ENCODE measurements around the gene ZBTB17.

DNA sequence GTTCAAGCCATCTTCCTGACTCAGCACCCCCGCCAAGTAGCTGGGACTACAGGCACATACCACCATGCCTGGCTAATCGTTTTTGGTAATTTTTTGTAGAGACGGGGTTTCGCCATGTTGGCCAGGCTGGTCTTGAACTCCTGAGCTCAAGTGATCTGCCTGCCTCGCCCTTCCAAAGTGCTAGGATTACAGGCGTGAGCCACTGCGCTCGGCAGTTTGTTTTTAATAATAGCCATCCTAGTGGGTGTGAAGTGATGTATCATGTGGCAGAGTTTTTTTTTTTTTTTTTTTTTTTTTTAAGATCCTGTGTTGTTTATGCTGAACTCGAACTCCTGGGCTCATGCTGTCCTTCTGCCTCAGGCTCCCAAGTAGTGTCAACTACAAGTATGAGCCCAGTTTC is 76.6 kb downstream of the ZBTB17 start:
- no peak for TF ChIP-seq MAZ (IDR thresholded peaks at IDR 0.05; ENCODE audit: borderline replicate concordance, low read depth, low read length)
- TF ChIP-seq, protein P1, sequence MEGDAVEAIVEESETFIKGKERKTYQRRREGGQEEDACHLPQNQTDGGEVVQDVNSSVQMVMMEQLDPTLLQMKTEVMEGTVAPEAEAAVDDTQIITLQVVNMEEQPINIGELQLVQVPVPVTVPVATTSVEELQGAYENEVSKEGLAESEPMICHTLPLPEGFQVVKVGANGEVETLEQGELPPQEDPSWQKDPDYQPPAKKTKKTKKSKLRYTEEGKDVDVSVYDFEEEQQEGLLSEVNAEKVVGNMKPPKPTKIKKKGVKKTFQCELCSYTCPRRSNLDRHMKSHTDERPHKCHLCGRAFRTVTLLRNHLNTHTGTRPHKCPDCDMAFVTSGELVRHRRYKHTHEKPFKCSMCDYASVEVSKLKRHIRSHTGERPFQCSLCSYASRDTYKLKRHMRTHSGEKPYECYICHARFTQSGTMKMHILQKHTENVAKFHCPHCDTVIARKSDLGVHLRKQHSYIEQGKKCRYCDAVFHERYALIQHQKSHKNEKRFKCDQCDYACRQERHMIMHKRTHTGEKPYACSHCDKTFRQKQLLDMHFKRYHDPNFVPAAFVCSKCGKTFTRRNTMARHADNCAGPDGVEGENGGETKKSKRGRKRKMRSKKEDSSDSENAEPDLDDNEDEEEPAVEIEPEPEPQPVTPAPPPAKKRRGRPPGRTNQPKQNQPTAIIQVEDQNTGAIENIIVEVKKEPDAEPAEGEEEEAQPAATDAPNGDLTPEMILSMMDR (conservative IDR thresholded peaks at IDR 0.05; ENCODE audit: low read depth, low read length) = no peak
